Colonic mucosa (tissue), 4 donors: ENCODE measurements around the gene SLC19A1. TPM values are rescaled to one million over a fixed set of nuclear protein-coding genes. Genes with fewer than 3 reads are reported as not detected.

Experiments
- DNase-seq: peaks from one replicate; pipeline ENCODE4 v3.0.0-alpha.2; 2020
- H3K27ac ChIP-seq: fragments of 200-600 bp; one replicate; pipeline ENCODE4 v1.8.0; 2021
- H3K27me3 ChIP-seq: fragments of 200-600 bp; one replicate; pipeline ENCODE4 v1.8.0; 2021
- H3K36me3 ChIP-seq: fragments of 200-600 bp; one replicate; pipeline ENCODE4 v1.8.0; 2021
- H3K4me1 ChIP-seq: fragments of 200-600 bp; one replicate; pipeline ENCODE4 v1.8.0; 2021; ENCODE audit warnings: mild to moderate bottlenecking
- H3K4me3 ChIP-seq: fragments of 200-600 bp; one replicate; pipeline ENCODE4 v1.8.0; 2021
- H3K9ac ChIP-seq, 2 donors: one replicate each; pipeline ENCODE4 v1.7.0; 2013; ENCODE audit warnings: control low read depth in 2 of 2, low read depth in 2 of 2, low read length in 2 of 2
- H3K9me3 ChIP-seq: fragments of 200-600 bp; one replicate; pipeline ENCODE4 v1.8.0; 2021
- intact Hi-C: fragments of 100-400 bp; cut with DNase I; formaldehyde crosslinking; loops from one replicate; pipeline ENCODE4 v1.14.1; 2022
- total RNA-seq, 2 donors: library from RNA; stranded (reverse); fragmentation: NEBNext Ultra II Directional in 1 of 2; extraction: Animal tissue kit (Norgen Biotek cat#: 25700) in 1 of 2; gene quantifications; one replicate each; pipeline ENCODE4 v1.2.1, GENCODE V29; 2021
- TF ChIP-seq, protein P1 (sequence below): fragments of 200-600 bp; IDR thresholded peaks from one replicate; pipeline ENCODE4 v1.8.0; 2022; ENCODE audit warnings: antibody characterized with exemption, mild to moderate bottlenecking
- donor health status: healthy.
- donor health status: DM: no; HTN: no; CAD: no.
- donor health status: DM: no; HTN: no; CAD: no.

The SLC19A1 gene
- total RNA-seq, 2 donors from 2014 or later: 10.7 to 25.3 TPM

DNA sequence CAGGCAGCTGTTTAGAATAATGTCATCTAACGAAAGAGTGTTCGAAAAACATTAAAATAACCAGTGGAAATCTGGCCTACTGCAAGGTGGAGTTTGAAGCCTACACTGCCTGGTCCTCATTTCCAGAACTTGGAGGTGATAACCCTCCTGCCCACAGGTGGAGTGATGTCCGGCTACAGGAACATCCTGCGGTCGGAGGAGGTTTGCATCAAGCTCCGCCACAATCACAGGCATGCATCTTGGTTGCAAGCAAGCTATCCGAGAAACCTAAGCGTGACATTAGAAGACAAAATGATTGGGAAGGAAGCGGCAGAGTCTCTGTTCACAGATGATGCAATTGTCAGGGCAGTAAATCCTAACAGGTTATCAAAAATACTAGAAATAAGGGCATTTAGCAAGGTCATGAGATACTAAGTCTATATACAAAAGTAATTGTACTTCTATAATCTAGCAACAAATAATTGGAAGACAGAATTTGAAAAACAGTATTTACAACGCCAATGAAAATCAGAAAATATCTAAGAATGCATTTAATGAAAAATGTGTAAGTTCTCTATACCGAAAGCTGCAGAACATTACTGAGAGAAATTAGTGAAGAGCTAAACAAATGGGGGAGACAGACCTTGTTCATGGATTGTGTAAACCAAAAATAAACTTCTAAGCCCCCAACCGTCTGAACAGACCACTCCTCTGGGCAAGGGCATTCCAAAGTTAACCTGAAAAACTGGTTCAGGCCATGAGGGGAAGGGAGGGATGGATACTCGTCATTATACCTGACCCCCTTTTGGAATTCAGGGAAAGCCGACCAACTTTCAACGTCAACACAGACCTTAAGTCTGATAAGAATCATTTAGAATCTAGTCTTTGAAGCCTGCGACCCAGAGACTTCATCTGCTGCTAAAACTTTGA lies 4.7 kb upstream of the SLC19A1 start:
- intact Hi-C loops: no loop called here

DNA sequence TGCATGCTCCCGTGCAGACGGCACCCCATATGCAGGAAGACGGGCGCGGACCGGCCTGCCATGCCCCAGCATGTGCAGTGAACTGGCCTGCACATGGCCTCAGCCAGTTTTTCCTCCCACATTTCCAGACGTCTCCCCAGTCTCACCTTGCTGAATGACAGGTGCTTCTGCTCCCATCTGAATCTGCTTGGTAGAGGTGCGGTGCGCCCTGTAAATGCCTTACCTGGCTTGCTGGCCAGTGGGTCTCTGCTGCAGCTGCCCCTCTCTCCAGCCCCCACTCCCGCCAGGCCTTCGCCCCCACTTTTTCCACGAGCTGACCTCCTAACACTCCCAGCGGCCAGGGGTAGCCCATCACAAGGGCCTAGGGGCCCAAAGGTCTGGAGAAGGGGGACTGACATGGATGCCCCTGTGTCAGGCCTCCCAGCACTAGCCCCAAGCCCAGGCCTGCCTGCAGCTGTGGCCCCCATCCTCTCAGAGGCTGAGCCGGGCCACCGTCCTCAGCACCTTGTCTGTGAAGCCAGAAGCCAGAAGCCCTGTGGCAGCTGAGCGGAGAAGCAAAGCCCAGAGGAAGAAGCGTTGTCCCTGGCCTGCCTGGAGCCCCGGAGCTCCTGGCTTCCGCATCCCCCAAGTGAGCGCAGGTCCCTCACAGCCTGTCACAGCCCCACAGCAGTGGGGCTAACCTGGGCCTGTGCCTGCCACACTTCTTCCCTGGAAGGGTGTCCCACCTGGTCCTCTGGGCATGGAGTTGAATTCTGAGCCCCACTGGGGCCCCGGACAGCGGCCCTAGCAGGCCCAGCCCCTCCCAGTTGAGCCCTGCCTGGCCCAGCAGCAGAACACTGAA lies 3.7 kb upstream of the SLC19A1 start:
- Histone ChIP-seq H3K4me1 (peaks cover 6% of the 10 kb centered on the region), H3K36me3 (no peaks in the 10 kb centered on the region), H3K27me3 (no peaks in the 10 kb centered on the region), H3K4me3 (no peak overlapping the region), H3K27ac (no peak overlapping the region), H3K9ac (no peak overlapping the region), H3K9me3 (no peaks in the 10 kb centered on the region)
- peak; percentile 15 for DNase-seq
- intact Hi-C loops: no loop called here
- TF ChIP-seq, protein P1, sequence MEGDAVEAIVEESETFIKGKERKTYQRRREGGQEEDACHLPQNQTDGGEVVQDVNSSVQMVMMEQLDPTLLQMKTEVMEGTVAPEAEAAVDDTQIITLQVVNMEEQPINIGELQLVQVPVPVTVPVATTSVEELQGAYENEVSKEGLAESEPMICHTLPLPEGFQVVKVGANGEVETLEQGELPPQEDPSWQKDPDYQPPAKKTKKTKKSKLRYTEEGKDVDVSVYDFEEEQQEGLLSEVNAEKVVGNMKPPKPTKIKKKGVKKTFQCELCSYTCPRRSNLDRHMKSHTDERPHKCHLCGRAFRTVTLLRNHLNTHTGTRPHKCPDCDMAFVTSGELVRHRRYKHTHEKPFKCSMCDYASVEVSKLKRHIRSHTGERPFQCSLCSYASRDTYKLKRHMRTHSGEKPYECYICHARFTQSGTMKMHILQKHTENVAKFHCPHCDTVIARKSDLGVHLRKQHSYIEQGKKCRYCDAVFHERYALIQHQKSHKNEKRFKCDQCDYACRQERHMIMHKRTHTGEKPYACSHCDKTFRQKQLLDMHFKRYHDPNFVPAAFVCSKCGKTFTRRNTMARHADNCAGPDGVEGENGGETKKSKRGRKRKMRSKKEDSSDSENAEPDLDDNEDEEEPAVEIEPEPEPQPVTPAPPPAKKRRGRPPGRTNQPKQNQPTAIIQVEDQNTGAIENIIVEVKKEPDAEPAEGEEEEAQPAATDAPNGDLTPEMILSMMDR: no peak

More for the DNA sequence above, 4.7 kb upstream of the SLC19A1 start:
- TF ChIP-seq, protein P1: no peak
- H3K36me3 ChIP-seq: no peaks in the 10 kb centered on the region
- no peaks in the 10 kb centered on the region for H3K27me3 ChIP-seq
- H3K4me3 ChIP-seq: no peak overlapping the region
- H3K9me3 ChIP-seq: no peaks in the 10 kb centered on the region
- no peaks in the 10 kb centered on the region for H3K4me1 ChIP-seq
- no peak overlapping the region for H3K27ac ChIP-seq
- peak; percentile 10 for DNase-seq
- H3K9ac ChIP-seq: no peak overlapping the region

DNA sequence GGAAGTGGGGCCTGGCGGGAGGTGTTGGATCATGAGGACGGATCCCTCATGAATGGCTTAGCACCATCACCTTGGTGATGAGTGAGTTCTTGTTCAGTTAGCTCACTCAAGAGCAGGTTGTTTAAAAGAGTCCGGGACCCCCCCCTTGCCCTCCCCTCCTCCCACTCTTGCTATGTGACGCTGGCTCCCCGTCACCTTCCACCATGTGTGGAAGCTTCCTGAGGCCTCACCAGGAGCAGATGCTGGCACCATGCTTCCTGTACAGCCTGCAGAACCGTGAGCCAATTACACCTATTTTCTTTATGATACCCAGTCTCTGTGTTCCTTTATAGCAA lies 3.0 kb upstream of the SLC19A1 start:
- no peaks in the 10 kb centered on the region for H3K36me3 ChIP-seq
- H3K9ac ChIP-seq: no peak overlapping the region
- no peaks in the 10 kb centered on the region for H3K9me3 ChIP-seq
- intact Hi-C loops: no loop called here
- no peak for DNase-seq
- H3K27ac ChIP-seq: no peak overlapping the region
- no peak overlapping the region for H3K4me3 ChIP-seq
- TF ChIP-seq, protein P1: no peak
- no peaks in the 10 kb centered on the region for H3K27me3 ChIP-seq
- peaks cover 6% of the 10 kb centered on the region for H3K4me1 ChIP-seq

DNA sequence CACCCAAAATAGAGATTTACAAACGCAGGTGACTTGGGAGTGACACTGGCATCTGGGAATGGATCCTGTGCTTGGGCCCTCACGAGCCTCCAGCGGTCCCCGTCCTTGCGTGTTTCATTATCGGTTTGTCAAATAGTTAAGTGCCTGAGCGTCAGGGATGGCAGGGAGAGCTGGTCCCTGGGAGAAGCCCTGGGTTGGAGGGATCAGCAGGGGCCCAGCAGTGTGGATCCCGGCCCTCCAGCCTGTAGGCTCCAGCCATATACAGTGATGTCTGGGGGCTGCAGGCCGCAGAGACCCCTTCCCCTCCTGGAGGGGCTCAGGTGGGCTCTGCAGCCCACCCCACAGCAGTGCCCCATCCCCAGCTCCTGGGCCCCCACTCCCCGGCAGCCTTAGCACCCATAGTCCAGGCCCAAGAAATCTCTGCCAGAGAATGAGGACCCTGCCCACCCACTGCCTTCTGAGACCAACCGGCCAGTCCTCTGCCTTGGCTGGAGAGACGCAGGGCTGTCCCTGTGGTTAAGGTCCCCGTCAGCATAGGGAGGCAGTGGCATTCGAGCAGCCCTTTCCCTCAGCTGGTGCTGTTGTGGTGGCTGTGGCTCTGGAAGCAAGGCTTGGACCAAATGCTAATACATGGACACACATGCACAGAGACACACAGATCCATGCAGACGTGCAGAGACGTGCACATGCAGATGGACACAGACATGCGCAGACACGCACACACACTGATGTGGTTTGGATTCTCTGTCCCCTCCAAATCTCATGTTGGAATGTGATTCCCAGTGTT lies 2.4 kb upstream of the SLC19A1 start:
- DNase-seq: no peak
- H3K4me1 ChIP-seq: peaks cover 6% of the 10 kb centered on the region
- no peak overlapping the region for H3K27ac ChIP-seq
- H3K27me3 ChIP-seq: no peaks in the 10 kb centered on the region
- no peak overlapping the region for H3K9ac ChIP-seq
- no peaks in the 10 kb centered on the region for H3K36me3 ChIP-seq
- TF ChIP-seq, protein P1: no peak
- intact Hi-C loops: no loop called here
- H3K4me3 ChIP-seq: no peak overlapping the region
- no peaks in the 10 kb centered on the region for H3K9me3 ChIP-seq
